ENCODE data around the gene GDPGP1.

- TF ChIP-seq EZH2 (IDR thresholded peaks at IDR 0.05; ENCODE audit: borderline replicate concordance, insufficient read depth, low read length, poor library complexity, severe bottlenecking) (no peak), POLR2AphosphoS5 (IDR thresholded peaks at IDR 0.05) (no peak)
These were observed 14.4 kb upstream of the GDPGP1 start for GRCh38 chr15:90219421-90220141.

Measured in neural cell (in vitro differentiated cells).